Prostate gland (tissue), 2 donors: ENCODE measurements around the gene FOXL2. TPM values are rescaled to one million over a fixed set of nuclear protein-coding genes. Genes with fewer than 3 reads are reported as not detected.

Experiments
- DNase-seq: peaks from one replicate; pipeline ENCODE4 v3.0.0-alpha.2; 2019; ENCODE audit warnings: low spot score
- H3K27ac ChIP-seq, 2 donors: fragments of 200-600 bp; sonication (generic); 2 replicates each; pipeline ENCODE4 v1.5.1; 2017 to 2019
- H3K27me3 ChIP-seq: fragments of 200-600 bp; sonication (generic); replicated peaks from 2 replicates; pipeline ENCODE4 v1.5.1; 2019; ENCODE audit not compliant: insufficient read depth
- H3K36me3 ChIP-seq, 2 donors: fragments of 200-600 bp; sonication (generic); 1 replicate in 1 of 2; 2 replicates in 1 of 2; pipeline versions ENCODE4 v1.5.1 to v1.8.1; 2017 to 2019
- H3K4me1 ChIP-seq: fragments of 200-600 bp; sonication (generic); replicated peaks from 2 replicates; pipeline ENCODE4 v1.5.1; 2019
- H3K4me3 ChIP-seq, 2 donors: fragments of 200-600 bp; sonication (generic); 2 replicates each; pipeline ENCODE4 v1.5.1; 2017 to 2019
- H3K9me3 ChIP-seq: fragments of 200-600 bp; sonication (generic); 2 replicates; pipeline ENCODE4 v1.5.1; 2017
- CTCF ChIP-seq, 4 experiments: fragments of 200-600 bp in 2 of 4; fragments of 450-650 bp in 2 of 4; sonication (generic) in 2 of 4; IDR thresholded peaks; 1 replicate in 3 of 4; 2 replicates in 1 of 4; pipeline ENCODE4 v1.5.1; 2016 to 2019; ENCODE audit warnings: antibody characterized with exemption in 4 of 4, mild to moderate bottlenecking in 2 of 4, moderate library complexity in 2 of 4
- POLR2A ChIP-seq: fragments of 450-650 bp; IDR thresholded peaks from one replicate; pipeline ENCODE4 v1.6.1; 2016; ENCODE audit warnings: antibody characterized with exemption, mild to moderate bottlenecking
- POLR2AphosphoS5 ChIP-seq: sonication (generic); formaldehyde crosslinking; IDR thresholded peaks from one replicate; pipeline ENCODE4 v1.6.1; 2017; ENCODE audit warnings: antibody characterized with exemption
- WGBS: methylation state at CpG from one replicate; pipeline ENCODE4 v1.1.5; 2018; 5-methylcytosine and 5-hydroxymethylcytosine counted together
- intact Hi-C: fragments of 100-400 bp; cut with DNase I; formaldehyde crosslinking; loops from one replicate; pipeline ENCODE4 v1.14.2; 2022
- total RNA-seq, 2 donors: library from RNA; depleted of rRNA; stranded (reverse); fragments of >200 nt; gene quantifications; one replicate each; pipeline ENCODE4 v1.1.0, GENCODE V29; 2016

The FOXL2 gene
- total RNA-seq, 2 donors from 2014 or later = 0.68 TPM; not detected in 1

GRCh38 chr3:138914870-138915502 is 32.0 kb downstream of the FOXL2 start:
- TF ChIP-seq POLR2AphosphoS5 (no peak), CTCF (IDR thresholded peaks at IDR 0.05) (no peak), POLR2A (no peak)
- 21% methylated on average over 19 of the region's 19 CpGs for WGBS
- Histone ChIP-seq H3K4me3 (peak overlapping the region; percentile 51 to 75), H3K27me3 (no peaks in the 10 kb centered on the region), H3K4me1 (peaks cover 7% of the 10 kb centered on the region), H3K36me3 (no peaks in the 10 kb centered on the region), H3K9me3 (no peaks in the 10 kb centered on the region), H3K27ac (peak overlapping the region; percentile 92 to 95)
- intact Hi-C loops = loop anchor here (5.0 kb wide), 1 partner anchor 83 kb away; the partner anchor contains the start of gene PIK3CB
- DNase-seq = no peak

GRCh38 chr3:138913766-138914165 is 33.2 kb downstream of the FOXL2 start:
- 87% methylated on average over 3 of the region's 3 CpGs for WGBS
- Histone ChIP-seq H3K36me3 (no peaks in the 10 kb centered on the region), H3K27ac (no peak overlapping the region), H3K4me3 (no peak overlapping the region), H3K27me3 (no peaks in the 10 kb centered on the region), H3K9me3 (no peaks in the 10 kb centered on the region), H3K4me1 (peaks cover 7% of the 10 kb centered on the region)
- no peak for TF ChIP-seq POLR2A
- TF ChIP-seq POLR2AphosphoS5 = no peak
- no peak for TF ChIP-seq CTCF (IDR thresholded peaks at IDR 0.05)
- intact Hi-C loops = no loop called here
- no peak for DNase-seq

GRCh38 chr3:138912237-138912636 is 34.7 kb downstream of the FOXL2 start:
- TF ChIP-seq POLR2A (no peak), POLR2AphosphoS5 (no peak), CTCF (IDR thresholded peaks at IDR 0.05) (no peak)
- intact Hi-C loops = no loop called here
- Histone ChIP-seq H3K9me3 (no peaks in the 10 kb centered on the region), H3K36me3 (no peaks in the 10 kb centered on the region), H3K4me1 (peaks cover 7% of the 10 kb centered on the region), H3K27ac (no peak overlapping the region), H3K27me3 (no peaks in the 10 kb centered on the region), H3K4me3 (no peak overlapping the region)
- 43% methylated on average over 4 of the region's 4 CpGs for WGBS
- no peak for DNase-seq

- WGBS = 93% methylated on average over 1 of the region's 1 CpG
- H3K27ac ChIP-seq = no peak overlapping the region
- intact Hi-C loops = no loop called here
- no peaks in the 10 kb centered on the region for H3K36me3 ChIP-seq
- H3K4me1 ChIP-seq = peaks cover 4% of the 10 kb centered on the region
- no peaks in the 10 kb centered on the region for H3K9me3 ChIP-seq
- no peak overlapping the region for H3K4me3 ChIP-seq
- TF ChIP-seq POLR2AphosphoS5 = no peak
- TF ChIP-seq POLR2A = no peak
- no peak for TF ChIP-seq CTCF (IDR thresholded peaks at IDR 0.05)
- no peaks in the 10 kb centered on the region for H3K27me3 ChIP-seq
- DNase-seq = no peak
These were observed 35.3 kb downstream of the FOXL2 start for GRCh38 chr3:138911621-138912020.

GRCh38 chr3:138909904-138910303 is 37.0 kb downstream of the FOXL2 start:
- intact Hi-C loops = no loop called here
- H3K9me3 ChIP-seq = no peaks in the 10 kb centered on the region
- no peak for DNase-seq
- H3K27me3 ChIP-seq = no peaks in the 10 kb centered on the region
- TF ChIP-seq POLR2A (no peak), CTCF (IDR thresholded peaks at IDR 0.05) (no peak), POLR2AphosphoS5 (no peak)
- no peaks in the 10 kb centered on the region for H3K4me1 ChIP-seq
- no peak overlapping the region for H3K4me3 ChIP-seq
- no peak overlapping the region for H3K27ac ChIP-seq
- no peaks in the 10 kb centered on the region for H3K36me3 ChIP-seq
